AML-193 (cell line): ENCODE results near the gene LAYN.

ENCODE experiments used
- DNase-seq, 2 experiments: peaks; one replicate each; lab custom pipeline; 2025; lab: John Stamatoyannopoulos, UW

The LAYN gene

DNA sequence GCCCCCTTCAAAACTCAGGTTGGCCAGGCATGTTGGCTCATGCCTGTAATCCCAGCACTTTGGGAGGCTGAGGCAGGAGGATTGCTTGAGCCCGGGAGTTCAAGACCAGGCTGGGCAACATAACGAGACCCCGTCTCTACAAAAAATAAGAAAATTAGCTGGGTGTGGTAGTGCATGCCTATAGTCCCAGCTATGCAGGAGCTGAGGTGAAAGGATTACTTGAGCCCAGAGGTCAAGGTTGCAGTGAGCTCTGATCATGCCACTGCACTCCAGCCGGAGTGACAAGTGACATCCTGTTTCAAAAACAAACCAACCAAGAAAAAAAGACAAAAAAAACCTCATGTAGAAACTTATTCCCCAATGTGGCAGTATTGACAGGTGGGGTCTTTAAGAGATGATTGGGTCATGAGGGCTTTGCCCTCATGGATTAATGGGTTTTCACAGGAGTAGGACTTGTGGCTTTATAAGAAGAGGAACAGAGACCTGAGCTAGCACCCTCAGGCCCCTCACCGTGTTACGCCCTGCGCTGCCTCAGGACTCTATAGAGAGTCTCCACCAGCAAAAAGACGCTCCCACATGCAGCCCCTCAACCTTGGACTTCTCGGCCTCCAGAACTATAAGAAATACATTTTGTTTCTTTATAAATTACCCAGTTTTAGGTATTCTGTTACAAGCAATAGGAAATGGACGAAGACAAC lies 22.3 kb downstream of the LAYN start:
- no peak for DNase-seq

DNA sequence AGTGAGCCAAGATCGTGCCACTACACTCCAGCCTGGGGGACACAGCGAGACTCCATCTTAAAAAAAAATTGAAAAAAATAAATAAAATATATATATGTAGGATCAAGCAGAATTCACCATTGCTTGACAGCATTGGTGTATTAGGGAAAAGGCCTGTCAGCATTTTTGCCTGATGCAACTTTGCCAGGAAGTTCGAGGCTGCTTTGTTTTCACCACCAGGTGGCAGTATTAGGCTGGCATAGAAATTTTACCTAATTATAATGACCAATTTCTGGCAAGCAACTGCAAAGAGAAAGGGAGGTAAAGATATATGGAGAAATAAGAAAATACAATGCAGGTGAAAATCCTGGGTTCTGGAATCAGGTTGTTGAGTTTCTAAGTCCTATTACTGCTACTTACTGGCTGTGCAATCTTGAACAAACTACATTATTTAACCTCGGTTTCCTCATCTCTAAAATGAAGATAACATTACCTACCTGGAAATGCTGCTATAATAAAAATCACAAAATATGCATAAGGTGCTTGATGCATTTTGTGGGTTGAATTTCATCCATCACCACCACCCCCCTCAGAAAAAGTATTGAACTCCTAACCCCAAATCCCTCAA lies 24.7 kb downstream of the LAYN start:
- DNase-seq, result peak; percentile 47 to 49

DNA sequence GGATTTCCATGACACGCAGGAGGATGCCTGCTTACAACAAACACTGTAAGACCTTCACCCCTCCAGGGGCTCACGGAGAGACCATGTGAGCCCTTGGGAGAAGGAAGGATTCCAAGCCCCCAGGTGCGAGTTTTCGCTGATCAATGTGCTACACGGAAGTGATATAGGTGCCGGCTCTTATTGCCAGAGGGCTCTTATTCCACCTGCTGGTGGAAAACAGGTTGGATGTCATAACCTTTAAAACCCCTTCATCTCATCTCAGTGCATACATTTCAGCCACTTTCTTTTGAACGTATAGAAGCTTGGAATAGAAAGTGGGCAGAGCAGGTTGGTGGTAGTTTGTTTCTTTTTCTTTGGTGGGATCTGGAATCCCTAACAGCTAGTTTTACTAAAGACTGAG lies 25.8 kb downstream of the LAYN start:
- DNase-seq, result no peak

DNA sequence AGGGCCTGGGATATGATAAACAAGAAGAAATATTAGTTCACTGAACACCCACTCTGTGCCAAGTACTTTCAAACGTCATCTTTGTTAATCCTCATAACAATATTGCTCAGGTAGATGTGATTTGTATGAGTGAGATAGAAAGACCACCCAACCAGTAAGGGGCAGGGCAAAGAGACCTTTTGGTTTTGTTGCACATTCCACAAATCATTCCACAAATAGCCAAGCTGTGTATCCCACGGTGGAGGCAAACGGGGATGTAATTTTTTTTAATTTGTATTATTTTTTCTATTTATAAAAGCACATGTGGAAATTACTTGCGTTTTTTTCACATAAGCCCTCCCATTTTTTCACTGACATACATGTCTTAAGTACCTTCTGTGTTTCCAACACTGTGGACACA lies 29.0 kb downstream of the LAYN start:
- DNase-seq, result no peak

DNA sequence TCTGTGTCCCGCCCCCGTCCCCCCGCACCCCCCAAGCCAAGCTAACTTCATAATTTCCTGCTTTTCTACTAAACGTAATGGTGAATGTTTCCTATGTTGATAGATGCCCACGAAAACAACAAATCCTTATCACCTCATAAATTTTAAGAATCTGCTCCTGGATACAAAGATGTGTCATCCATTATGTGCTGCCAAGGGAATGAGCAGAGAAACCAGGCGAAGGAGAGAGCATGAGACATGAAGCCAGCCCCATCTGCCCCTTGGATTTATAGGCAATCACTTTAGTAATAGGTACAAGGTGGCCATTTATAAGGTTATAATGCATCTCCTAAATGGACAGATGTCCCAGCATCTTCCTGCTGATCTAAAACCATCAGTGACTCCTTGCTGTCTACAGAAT lies 30.3 kb downstream of the LAYN start:
- DNase-seq, result no peak

DNA sequence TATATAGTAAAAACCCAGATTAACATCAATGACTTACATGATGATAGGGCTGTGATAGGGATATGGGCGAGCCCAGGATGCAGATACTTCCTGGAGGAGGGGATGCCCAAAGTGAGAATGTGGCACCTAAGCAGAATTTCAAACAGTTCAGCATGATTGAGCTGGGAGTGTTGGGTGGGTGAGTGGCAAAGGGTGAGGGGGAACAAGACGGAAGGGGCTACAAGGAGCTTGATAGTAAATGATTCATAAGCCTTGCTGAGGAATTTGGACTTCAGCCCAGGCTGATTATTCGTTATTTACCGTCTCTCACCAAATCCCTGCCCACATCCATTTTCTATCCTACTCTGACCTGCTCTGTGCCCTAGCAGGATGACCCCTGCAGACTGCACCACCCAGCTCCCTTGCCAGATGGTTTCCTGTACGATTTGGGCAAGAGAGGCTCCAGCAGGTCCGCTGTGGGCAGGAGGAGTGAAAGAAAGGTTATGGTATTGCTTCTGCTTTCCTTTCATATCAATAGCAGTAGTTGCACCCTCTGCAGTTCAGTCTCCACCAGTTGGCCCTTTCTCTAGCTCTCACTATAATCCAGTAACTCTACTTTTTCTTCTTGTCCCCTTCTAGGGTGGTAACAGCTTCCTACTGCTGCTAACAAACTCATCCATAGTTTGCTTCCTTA lies 31.4 kb downstream of the LAYN start:
- no peak for DNase-seq

DNA sequence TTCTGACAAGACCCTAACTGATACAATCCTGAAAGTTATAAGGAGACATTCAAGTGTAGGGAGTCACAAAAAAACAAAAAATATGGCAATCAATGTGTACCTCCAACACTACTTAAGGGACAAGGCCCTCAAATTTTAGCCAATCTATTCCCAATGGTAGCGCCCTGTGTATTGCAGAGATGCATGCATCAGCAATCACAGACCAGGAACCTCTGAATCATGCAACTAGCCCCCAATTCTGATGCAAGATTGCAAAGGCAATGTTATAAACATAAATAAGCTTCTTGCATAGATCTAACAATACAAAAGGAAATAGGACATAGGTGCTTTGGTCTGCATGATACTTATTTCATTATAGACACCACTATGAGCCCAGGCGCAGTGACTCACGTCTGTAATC lies 32.1 kb downstream of the LAYN start:
- DNase-seq, result no peak

DNA sequence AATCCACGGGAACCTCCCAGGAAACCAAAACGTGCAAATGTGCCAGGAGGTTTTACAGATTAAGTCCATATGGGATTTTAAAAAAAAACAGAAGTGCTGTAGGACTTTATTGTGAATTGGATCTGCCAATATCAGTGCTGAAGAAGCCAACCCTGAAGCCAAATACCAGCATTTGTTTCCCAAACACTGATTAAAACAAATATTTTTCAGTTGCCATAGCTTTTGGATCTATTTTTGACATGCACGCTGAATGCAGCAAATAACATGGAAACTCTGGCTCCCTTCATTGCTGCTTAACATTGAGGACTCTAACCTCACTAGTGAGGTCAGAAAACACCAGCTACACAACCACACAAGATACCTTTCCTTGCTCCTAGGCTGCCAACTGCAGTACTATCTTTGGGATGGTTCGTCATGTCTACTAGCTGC lies 33.3 kb downstream of the LAYN start:
- no peak for DNase-seq

DNA sequence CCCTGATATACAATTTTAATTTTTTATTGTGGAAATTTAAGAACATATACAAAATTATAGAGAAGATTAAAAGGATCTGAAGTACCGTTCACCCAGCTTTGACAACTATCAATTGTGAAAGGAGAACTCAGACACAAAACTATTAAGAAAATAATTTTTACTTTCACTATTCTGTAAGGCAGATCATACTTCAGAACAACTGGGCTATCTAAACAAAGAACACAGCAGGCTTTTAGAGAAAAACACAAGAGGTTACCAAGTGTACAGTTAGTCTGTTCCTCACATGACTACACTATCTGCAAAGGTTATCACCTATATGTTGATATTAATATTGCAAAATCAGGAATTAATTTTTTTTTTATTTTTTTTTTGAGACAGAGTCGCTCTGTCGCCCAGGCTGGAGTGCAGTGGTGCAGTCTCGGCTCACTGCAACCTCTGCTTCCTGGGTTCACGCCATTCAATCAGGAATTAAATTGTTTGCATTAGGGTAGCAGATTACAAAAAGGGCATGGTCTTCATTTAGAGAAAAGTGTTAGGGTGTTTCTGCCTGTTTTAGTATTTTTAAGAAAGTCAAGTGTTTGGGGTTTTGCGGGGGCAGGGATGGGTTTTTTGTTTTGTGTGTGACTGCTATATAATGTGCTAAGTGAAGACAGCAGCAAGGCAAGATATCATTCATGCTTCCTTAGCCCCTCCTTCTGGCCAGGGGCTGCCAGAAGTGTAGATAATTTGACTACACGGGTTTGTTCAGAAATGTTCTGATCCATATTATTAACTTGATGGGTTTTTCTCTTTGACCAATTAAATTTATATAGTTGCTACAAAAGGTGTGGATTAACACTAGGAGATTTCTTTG lies 34.1 kb downstream of the LAYN start:
- no peak for DNase-seq

DNA sequence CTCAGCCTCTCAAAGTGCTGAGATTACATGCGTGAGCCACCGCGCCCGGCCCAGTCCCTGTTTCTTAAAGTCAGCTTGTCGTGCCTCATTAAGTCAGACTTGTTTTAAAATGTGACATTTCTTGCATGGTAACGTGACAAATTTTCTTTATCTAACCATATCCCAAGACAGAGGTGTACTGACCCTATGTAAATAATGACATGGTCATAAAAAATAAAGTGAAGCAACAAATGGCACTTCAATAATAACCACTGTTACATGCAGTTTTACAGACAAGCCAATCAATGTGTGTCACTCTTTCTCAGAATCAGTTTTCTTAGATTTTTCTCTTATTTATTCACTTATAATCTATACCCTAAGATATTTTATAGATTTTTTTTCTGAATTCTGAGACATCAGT lies 35.2 kb downstream of the LAYN start:
- no peak for DNase-seq

DNA sequence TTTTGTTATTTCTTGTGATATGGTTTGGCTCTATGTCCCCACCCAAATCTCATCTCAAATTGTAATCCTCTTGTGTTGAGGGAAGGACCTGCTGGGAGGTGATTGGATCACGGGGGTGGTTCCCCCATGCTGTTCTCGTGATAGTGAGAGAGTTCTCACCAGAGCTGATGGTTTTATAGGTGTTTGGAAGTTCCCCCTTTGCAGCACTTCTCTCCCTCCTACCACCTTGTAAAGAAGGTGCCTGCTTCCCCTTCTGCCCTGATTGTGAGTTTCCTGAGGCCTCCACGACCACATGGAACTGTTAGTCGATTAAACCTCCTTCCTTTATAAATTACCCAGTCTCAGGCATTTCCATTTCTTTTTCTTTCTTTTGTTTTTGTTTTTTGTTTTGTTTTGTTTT lies 37.3 kb downstream of the LAYN start:
- DNase-seq, result no peak

DNA sequence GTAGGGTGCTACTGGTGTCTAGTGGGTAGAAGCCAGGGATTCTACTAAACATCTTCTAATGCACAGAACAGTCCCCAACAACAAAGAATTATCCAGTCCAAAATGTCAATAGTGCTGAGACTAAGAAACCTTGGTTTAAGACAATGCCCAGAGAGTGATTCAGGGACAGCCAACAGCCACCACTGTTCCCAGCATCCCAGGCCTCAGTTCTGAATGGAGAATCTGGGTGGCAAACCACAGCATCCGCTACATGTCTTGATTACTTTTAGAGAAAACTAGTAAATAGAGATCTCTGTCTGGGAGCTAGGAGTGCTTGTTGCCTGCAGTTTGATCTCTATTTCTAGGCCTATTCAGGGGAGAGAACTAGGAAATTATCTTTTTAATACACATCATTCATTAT lies 40.8 kb downstream of the LAYN start:
- DNase-seq, result no peak

DNA sequence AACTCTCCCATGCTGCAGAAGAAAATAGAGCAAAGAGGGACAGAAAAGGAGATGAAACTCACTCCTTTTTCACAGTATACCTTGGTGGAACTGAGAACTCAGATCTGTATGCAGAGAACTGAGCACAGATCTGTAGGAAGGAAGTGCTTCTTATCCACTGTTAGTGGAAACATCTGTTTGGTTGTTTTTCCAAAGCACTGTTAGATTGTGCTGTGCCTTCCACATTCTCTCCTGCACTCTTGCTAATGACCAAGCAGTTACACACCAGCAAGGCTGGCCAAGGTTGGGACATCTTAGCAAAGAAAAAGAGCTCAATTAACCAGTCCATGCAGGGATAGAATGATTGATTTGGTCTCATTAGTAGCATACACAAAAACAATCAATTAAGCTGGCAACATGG lies 41.6 kb downstream of the LAYN start:
- DNase-seq, result no peak

DNA sequence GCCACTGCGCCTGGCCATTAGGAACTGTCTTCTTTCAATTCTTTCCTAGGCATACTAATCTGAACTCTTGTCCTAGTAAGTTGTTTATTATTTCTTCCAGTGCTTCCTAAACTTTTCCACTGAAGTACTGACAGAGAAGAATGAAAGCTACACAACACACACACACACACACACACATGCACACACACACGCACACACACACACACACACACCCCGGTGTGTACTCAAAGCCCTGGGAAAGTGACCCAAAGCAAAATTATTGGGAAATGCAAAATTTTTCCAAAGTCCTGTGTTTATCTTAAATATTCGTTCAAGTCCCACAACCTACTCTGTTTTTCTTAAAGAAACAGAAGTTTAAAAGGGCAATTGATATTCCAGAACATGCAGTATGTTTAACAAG lies 42.4 kb downstream of the LAYN start:
- DNase-seq, result no peak

DNA sequence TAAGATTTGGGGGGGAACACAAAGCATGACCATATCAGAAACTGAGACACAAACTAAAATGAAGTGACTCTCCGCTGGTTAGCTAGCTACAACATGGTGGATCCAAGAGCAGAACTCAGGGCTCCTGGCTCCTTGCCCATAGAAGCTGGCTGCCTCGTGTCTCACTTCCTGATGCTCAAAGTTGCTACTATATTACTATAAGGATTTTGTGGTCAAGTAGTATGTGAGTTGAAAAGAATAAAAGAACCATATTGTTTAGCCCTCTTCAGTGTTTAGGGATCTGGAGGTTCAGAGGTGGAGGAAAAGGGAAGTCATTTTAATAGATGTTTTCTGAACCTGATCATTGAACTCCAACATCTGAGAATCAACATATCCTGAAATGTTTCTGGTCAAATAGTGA lies 44.9 kb downstream of the LAYN start:
- no peak for DNase-seq

DNA sequence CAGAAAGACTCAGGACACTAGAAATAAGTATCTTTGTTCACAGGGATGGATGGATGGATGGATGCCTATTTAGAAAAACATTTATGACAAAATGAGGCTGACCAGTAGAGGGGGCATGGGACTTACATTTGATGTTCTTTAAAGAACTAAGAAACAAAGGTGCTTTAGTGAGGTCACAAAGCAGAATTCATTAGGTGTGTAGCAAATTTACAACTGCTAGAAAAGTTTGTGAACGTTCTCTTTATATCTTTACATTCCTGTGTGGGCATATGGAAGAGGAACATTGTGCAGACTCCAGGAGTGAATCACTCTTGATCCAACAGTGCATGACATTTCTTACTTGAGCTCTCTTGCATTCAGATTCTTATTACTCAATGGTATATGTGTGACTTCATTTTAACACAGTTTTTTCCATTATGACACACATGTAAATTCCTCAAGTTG lies 45.9 kb downstream of the LAYN start:
- peak; percentile 50 to 58 for DNase-seq

DNA sequence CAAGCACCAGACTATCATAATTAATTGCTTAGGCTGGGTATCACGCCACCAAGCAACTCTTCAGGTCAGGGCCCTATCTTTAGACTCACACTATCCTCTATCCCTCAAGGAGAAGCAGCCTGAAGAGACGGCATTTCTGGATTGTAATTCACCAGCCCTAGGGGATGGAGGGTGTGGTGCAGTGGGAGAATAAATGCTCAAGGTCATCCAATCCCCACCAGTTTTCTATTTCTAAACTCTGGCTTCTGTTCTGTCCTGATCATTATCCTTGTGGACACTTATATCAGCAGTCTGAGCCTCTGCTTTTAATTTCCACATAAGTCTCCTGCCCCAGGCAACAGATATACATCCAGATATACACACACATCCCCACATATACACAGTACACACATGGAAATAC lies 48.6 kb downstream of the LAYN start:
- DNase-seq, result no peak

DNA sequence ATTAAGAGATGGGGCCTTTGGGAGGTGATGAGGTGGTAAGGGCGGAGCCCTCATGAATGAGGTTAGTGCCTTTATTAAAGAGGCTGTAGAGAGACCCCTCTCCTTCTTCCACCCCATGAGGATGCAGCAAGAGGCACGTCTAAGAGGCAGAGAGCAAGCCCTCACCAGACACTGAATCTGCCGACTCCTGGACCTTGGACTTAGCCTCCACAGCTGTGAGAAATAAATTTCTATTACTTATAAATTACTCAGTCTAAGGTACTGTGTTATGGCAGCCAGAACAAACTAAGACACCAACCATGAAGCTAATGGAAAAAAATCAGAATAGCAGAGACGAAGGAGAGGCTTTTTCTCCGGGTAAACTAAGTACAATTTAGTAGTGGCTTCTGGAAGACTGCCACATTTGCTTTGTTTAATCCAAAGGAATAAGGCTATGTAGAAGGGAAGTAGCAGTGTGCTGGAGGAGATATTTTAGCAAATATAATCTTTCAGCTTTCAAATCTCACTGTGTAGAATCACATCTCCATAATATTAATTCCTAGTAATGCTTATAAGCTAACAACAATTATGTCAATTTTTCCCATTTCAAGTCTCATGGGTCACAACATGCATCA lies 49.5 kb downstream of the LAYN start:
- no peak for DNase-seq

DNA sequence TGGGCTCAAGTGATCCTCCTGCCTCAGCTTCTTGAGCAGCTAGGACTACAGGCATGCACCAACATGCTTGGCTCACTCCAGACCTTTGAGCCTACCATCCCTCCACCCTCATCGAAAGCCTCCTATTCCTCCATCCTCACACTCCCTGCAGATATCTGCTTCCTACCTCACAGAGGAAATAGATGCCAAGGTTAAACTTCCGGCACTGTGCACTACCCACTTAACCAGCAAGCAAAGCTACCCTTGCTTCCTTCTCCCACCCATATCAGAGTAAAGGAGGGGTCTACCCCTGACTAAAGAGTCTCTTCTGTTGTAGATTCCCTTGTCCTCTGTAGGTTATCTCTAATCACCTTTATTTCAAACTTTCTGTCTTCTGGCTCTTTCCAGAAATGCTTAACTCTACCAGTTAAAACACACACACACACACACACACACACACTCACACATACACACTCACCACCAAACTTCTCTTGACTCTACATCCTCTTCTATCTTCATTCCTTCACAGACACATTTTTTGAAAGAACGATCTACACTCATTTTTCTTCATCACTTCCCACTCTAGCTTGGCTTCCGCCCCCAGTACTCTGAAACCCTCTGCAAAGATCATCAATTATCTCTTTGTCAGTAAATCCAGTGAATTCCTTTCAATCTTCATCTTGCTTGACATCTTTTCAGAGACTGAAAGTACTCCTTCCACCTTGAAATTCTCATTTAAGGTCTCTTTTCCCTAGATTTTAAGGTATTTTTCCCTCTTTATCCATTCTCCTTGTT lies 50.9 kb downstream of the LAYN start:
- DNase-seq, result no peak

DNA sequence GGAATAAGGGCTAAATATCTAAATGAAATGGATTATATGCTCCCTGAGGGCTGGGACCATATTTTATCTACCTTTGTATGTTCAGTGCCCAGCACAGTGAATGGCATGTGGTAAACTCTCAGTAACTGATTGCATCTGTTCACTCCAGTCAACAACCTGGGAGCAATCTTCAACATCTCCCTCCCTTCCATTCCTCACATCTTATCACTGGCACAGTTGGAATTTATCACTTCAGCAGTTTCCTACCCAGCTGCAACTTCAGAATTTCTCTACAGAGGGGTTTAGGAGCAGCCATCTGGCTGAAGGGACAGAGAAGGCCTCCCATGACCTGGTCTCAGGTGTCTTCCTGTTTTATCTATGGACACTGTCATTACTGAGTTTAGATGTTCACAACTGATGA lies 52.0 kb downstream of the LAYN start:
- no peak for DNase-seq

DNA sequence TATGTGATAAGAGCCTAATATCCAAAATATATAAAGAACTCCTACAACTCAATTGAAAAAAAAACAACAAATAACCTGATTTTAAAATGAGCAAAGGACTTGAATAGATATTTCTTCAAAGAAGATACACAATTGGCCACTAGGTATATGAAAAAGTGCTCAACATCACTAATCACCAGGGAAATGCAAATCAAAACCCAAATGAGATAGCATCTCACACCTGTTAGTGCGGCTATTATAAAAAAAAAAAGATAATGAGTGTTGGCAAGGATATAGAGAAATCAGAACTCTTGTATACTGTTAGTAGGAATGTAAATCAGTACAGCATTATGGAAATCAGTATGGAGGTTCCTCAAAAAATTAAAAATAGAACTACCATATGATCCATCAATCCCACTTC lies 55.8 kb downstream of the LAYN start:
- no peak for DNase-seq
